H1 (cell line): ENCODE measurements around the gene SENP1. TPM values are rescaled to one million over a fixed set of nuclear protein-coding genes. Genes with fewer than 3 reads are reported as not detected.

Source experiments
- JUND ChIP-seq: IDR thresholded peaks from 2 replicates; pipeline ENCODE4 v1.6.1; 2011; ENCODE audit warnings: mild to moderate bottlenecking, improper control_type of control experiment, low read length
- TAF1 ChIP-seq: IDR thresholded peaks from 2 replicates; pipeline ENCODE4 v1.6.1; 2011; ENCODE audit warnings: mild to moderate bottlenecking, low read depth, low read length
- polyA plus RNA-seq, 7 experiments: library from polyadenylated mRNA; depleted of rRNA in 3 of 7; stranded (reverse) in 5 of 7; unstranded in 2 of 7; fragments of >200 nt in 5 of 7; fragments of 200-250 nt in 2 of 7; gene quantifications; 1 replicate in 5 of 7; 2 replicates in 1 of 7; 4 replicates in 1 of 7; pipeline versions ENCODE4 v1.2.1 to v1.2.3, GENCODE V29; 2011 to 2013; ENCODE audit warnings: missing spikeins in 2 of 7, mixed read lengths in 2 of 7
- total RNA-seq: library from RNA; stranded (reverse); fragmentation: NEBNext Ultra II Directional; extraction: Animal tissue kit (Norgen Biotek cat#: 25700); gene quantifications from 2 replicates; pipeline ENCODE4 v1.2.1, GENCODE V29; 2021
- TF ChIP-seq, protein P1 (sequence below), 3 experiments: IDR thresholded peaks; 1 replicate in 2 of 3; 2 replicates in 1 of 3; pipeline versions ENCODE4 v1.5.1 to v1.6.1; 2011; ENCODE audit warnings: low read length in 3 of 3, mild to moderate bottlenecking in 3 of 3, inconsistent platforms in 2 of 3, low read depth in 1 of 3, moderate library complexity in 1 of 3; ENCODE audit not compliant: insufficient read depth in 1 of 3; ENCODE audit errors: control extremely low read depth in 1 of 3

Gene SENP1
- total and polyA plus RNA-seq, 2 of the 8 experiments (the other 6 are each of a cell fraction or from before 2014, with no cell fraction given): 14.2 to 31.5 TPM

DNA sequence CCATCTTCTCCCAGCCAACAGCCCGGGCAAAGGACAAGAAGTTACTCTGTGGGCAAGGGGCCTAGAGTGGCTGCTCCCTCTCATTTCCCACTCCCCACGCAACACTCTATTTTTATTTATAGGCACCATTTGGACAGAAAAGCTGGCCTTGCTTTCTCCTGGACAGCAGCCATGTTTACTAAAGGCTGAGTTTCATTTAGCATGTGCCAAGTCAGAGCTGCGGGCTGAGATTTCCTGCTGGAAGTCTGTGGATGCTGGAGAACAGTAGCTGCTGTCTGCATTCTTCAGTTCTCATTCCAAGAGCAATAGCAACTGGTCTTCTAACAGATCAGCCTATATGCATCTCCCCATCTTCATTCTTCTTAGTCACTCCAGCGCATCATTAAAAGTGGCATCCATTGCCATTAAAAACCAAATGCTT, 109.9 kb downstream of the SENP1 start (continued):
- TF ChIP-seq, protein P1, sequence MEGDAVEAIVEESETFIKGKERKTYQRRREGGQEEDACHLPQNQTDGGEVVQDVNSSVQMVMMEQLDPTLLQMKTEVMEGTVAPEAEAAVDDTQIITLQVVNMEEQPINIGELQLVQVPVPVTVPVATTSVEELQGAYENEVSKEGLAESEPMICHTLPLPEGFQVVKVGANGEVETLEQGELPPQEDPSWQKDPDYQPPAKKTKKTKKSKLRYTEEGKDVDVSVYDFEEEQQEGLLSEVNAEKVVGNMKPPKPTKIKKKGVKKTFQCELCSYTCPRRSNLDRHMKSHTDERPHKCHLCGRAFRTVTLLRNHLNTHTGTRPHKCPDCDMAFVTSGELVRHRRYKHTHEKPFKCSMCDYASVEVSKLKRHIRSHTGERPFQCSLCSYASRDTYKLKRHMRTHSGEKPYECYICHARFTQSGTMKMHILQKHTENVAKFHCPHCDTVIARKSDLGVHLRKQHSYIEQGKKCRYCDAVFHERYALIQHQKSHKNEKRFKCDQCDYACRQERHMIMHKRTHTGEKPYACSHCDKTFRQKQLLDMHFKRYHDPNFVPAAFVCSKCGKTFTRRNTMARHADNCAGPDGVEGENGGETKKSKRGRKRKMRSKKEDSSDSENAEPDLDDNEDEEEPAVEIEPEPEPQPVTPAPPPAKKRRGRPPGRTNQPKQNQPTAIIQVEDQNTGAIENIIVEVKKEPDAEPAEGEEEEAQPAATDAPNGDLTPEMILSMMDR (IDR thresholded peaks at IDR 0.05; ENCODE audit: control extremely low read depth in 1 of 3, insufficient read depth in 1 of 3, low read depth in 1 of 3, low read length in 3 of 3): no peak
- TF ChIP-seq JUND: no peak
- no peak for TF ChIP-seq TAF1
